Skeletal muscle cell (primary cell): ENCODE data around the gene MUC5B.

Experiments used
- DNase-seq: peaks from one replicate; pipeline ENCODE4 v3.0.0-alpha.2; 2010; ENCODE audit warnings: low read depth
- H3K4me3 ChIP-seq: 2 replicates; pipeline ENCODE4 v1.5.1; 2011; ENCODE audit warnings: low read depth, mild to moderate bottlenecking, control low read depth, low read length, moderate library complexity

MUC5B gene

DNA sequence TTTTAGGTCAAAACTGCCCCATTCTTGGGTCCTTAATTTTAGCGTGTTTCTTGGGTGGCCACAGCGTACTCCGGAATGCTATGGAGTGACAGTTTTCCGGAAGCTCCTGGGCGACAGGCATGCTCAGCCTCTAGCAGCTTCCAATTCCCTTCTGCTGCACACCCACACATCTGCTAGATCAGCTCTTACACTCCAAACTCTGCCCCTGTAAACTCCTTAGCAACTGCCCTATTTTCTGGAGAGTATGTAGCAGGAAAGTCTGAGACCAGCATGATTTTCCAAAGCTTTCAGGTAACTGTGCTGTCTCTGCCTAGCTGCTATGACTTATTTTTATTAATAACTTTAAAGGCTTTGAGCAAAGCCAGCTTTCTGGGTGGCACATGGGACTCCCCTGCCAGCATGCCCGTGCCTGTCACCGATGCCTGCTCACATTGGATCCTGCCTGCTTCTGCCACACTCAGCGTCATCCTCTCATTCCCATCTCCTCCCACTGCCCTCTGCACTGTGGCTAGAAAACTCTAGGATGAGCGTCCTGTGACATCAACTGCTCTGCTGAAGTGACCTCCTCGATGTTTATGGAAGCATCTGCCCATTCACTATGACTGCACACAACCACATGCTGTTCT lies 69.3 kb downstream of the MUC5B start:
- H3K4me3 ChIP-seq = no peak overlapping the region
- no peak for DNase-seq

DNA sequence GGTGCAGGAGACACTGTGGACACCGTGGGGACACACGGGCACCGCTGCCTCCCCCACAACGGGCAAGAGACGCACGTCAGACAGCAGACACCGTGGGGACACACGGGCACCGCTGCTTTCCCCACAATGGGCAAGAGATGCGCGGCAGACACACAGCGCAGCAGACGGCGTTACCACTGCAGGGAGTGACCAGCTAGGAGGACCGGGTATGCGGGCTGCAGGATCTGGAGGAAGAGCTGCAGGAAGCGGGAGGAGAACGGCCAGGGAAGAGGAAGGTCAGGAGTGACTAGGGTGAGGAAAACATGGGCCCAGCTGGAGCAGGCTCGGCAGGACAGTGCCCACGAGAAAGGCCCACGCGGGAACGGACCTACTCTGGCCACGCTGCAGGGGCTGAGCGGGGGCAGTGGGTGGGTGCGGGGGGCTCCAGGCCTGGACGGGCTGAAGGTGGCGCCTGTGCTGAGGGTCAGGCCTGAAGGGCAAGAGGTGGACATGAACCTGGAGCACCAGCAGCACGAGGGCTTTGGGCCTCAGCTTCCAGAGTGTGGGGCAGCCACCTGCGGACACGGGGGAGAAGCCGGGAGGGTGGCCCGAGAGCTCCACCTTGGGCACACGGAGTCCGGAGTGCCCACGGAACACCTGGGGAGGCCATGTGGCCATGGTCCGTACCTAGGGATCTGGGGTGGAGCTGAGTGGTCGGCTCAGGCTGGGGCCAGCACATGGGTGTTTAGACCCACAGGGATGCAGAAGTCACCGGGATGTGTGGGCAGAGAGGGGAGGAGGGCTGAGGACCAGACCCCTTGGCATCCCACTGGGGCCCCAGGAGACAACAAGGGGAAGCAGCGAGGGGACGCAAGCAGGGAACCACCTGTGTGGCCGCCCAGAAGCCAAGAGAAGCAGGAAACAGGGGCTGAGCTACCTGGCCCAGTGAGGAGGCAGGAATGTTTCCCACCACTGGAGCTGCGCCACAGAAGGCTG lies 70.1 kb downstream of the MUC5B start:
- no peak for DNase-seq
- H3K4me3 ChIP-seq = no peak overlapping the region

DNA sequence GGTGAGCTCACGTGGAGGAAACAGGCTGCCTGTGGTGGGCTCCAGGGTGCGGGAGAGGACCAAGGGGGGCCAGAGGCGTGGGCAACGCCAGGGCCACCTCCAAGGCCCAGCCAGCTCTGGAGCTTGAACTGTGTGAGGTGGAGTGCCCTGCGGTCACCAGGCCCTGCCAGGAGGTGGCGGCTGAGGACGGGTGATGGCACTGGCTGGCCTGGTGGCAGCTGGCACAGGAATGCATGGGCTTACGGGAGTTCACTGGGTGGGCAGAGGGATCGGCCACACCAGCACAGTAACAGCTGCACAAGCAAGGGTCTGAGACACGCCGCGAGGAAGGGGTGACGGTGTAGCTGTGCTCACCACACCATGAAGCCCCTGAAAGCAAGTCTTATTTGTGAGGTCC lies 70.8 kb downstream of the MUC5B start:
- H3K4me3 ChIP-seq = no peak overlapping the region
- DNase-seq = no peak

DNA sequence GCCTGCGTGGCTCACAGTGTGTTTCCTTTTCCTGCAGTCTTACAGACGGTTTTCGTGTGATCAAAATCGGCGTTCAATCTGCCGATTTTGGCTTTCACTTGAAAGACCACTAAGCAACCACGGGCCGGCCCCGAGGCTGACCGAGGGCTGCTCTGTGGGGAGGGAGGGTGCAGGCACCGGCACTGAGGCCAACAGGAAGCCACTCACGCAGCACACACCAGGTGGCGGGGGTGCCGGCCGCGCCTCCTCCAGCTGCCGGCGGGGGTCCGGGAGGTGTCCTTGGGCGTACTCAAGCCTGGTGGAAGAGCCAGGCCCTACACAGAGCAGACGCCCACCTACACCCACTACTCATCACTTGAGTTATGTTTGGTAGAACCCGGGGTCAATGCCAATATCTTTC lies 72.2 kb downstream of the MUC5B start:
- no peak overlapping the region for H3K4me3 ChIP-seq
- no peak for DNase-seq

DNA sequence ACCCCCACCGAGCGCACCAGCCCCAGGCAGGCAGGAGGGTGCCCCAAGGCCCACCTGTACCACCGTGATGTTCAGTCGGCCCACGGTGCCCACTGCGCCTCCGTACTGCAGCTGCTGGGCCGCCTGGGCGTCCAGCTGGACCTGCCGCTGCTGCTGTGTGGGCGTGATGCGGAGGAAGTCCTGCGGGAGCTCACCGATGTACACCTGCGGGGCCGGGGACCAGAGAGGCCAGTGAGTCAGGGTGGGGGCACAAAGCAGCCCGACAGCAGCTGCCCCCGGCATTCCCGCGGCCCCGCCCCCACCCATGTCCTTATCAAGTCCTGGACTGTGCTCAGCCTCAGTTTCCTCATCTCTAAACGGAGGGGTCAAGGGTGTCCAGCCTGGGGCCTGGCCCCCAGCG lies 72.7 kb downstream of the MUC5B start:
- H3K4me3 ChIP-seq = no peak overlapping the region
- DNase-seq = no peak

DNA sequence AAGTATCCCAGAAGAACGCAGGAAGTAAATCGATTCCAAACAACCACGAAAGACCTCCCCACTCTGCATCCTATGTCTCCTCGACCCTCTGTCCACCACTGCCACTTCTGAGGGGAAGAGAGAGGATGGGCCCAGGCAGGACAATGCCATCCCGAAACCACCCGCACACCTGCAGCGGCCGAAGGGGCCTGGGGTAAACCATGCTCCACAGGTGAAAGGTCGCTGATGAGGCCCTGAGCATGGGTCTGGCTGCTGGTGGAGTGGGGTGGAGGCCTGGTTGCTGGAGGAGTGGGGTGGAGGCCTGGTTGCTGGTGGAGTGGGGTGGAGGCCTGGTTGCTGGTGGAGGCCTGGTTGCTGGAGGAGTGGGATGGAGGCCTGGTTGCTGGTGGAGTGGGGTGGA lies 73.4 kb downstream of the MUC5B start:
- H3K4me3 ChIP-seq = no peak overlapping the region
- DNase-seq = no peak

DNA sequence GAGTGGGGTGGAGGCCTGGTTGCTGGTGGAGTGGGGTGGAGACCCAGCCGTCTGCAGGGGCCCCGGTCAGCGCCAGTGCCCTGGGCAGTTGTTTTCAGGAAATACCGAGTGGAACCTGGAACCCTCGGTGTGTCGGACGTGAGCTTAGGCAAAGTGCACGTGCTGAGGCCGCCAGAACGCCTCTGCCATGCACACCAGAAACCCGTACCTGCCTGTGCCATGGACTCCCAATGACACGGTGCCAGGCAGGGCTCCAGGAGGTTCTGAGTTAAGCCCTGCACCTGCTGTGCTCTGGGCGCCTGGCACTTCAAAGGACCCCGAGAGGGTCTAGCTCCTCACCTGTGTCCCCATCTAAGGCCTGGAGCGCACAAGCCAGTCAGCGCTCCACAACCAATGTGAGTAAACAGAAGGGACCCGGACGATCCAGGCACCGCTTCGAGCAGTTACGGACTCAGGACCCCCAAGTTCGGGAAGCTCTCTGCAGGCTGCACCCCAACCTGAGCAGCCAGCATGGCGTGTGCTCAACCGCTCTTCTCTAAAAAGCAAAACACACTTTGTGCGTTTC lies 74.2 kb downstream of the MUC5B start:
- no peak for DNase-seq

DNA sequence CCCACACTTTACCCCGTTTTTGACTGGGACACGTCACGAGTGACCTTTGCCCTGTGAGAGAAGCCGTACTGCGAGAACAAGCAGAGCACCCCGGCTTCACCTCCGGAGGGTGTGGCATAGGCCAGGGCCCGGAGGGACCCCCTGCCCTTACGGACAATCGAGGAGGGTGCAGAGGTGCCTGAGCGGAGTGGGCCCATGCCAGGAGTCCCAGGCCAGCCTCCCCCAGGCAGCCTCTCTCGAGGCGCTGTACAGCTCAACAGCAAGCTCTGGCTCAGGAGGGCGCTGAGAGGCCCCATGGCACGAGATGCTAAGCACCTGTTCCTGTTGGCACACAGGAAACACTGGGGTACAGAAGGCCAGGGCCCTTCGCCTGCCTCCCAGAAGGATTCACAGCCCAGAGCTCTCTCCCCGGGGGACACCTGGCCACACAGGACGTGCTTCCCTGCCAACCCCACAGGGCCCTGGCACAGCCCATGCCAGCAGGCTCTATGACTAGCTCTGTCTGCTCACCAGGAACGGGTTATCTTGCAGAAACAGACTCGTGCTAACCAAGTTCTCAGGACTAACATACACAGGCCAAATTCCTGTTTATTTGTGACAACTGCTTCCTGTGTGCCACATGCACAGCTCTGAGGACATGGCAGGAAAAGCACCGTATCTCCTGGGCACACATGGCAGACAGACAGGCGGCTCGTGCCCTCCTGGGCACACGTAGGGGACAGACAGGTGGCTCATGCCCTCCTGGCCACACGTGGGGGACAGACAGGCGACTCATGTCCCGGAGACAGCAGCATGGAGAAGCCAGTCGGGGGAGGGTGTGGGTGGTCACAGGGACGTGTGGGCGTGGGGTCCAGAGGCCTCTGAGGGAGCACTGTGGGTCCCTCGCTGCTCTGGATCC lies 75.0 kb downstream of the MUC5B start:
- no peak overlapping the region for H3K4me3 ChIP-seq
- no peak for DNase-seq

More for the DNA sequence above, 74.2 kb downstream of the MUC5B start:
- H3K4me3 ChIP-seq = no peak overlapping the region

DNA sequence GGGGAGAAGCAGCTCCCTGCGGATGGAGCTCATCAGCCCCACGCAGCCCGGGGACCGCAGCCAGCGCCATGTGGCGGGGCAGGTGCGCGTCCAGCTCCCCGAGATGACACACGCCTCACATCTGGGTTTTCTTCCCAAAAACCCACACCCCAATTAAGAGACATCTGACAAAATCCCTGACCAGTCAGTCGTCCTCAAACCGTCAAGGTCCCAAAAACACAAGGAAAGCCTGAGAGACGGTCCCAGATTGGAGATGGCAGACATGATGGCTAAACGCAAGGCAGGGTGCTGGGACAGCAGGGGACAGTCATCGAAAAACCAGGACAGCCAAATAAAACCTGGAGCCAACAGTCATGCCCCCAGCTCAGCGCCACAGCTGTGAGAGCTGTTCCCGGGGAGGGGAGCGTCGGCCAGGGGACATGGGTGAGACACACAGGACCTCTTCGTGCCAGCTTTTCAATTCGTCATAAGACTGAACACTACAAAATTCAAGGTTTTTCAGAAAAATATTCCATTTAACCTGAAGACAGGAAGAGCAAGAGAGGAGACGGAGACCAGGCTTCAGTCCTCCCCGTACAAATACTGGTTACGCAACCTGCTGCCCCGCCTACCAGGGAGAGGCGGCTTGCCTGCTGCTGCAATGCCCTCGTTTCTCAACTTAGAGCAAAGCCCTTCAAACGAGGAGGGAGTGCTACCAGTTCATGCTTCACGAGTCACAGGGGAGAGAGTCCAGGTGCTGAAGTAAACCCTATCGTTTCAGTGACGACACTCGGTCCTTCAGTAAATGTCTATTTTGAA lies 76.0 kb downstream of the MUC5B start:
- no peak overlapping the region for H3K4me3 ChIP-seq
- DNase-seq = peak; percentile 56

DNA sequence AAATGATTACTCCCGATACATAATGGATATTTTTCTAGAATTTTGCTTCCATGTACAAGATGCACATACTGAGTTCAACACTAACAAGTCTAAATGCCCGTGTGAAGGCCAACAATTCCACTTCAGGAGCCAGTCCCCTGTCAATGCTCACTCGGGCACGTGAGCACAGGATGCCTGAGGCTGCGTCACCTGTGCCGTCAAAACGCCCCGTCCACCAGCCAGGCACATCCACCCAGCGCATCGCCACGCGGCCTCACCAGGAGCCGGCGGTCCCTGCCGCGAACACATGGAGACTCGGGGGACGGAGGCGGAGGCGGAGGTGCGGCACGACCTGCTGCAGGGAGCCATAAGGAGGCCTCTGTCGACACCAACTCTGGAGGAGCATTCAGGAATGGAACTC lies 76.8 kb downstream of the MUC5B start:
- DNase-seq = no peak
- no peak overlapping the region for H3K4me3 ChIP-seq

DNA sequence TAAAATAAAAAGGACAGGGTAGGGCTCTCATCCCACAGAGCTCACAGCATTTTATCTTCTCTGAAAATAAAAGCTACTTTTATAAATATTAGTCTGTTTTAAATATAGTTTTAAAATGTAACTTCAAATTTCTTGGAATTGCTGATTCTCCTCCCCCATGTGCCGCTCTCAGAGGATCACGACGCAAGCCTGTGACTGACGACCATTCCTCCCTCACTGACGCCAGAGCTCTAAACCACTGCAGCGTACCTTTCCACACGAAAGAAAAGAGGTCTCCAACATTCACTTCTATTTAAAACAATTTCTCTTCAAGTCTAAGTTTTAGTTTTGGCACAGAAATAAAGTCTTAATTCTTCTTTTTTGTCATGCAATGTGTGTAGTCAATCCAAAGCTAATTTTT lies 77.3 kb downstream of the MUC5B start:
- no peak overlapping the region for H3K4me3 ChIP-seq
- no peak for DNase-seq

DNA sequence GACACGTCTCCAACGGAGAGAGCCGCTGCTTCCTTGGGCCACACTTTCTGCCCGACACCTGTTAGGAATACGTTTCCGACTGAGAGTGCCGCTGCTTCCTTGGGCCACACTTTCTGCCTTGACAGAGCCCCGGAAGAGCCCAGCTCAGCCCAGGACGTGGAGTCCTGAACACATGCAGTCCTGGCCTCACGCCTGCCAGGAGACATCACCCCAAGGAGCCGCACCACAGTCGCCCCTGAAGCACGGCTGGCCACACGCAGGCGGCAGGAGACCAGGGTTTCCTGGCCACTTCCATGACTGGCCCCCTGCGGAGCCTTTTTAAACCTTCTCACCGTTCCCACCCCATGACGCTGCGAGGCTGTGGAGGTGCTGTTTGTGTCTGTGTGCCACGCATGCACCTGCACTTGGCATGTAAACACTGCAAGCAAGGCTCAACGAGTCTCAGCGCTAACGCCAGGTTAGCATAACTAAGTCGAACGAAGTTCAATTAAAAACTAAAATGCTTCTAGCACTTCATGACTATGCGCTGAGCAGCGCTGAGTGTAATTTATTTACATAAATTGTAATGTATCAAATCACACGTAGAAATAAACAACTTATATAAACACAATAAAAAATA lies 77.8 kb downstream of the MUC5B start:
- no peak for DNase-seq
- no peak overlapping the region for H3K4me3 ChIP-seq

DNA sequence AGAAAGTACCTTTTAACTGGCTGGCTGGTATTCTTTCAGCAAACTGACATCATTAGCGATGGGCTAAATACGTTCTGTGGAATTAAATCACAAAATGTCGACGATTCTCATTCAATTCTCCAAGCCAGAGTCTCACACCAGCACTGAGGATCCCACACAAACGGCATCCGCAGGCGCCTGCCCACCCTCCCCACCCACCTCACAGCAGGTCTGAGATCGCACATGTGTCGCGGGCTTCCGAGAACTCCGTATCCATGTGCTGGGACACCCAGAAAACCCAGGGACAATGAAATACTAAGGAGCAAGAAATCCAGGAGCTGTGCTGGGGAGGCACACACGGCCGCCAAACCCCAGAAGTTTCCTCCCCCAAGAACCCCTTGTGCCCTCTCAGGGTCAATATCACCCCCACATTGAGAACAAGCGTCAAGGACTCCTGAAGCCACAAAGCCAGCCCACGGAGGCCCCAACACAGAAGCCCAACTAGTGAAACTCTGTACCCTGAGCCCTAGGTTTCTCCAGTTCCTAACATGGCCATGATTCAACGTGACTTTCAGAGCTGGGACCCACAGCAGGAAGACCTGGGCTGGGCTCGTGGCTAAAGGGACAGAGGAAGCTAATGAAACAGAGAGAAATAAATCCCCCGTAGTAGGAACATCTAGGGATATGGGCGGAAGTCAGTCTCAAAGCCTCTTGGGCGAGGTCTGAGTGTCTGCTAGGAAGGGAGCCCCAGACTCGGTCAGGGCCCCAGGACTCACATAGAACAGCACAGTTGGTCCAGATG lies 78.5 kb downstream of the MUC5B start:
- no peak overlapping the region for H3K4me3 ChIP-seq
- DNase-seq = no peak

DNA sequence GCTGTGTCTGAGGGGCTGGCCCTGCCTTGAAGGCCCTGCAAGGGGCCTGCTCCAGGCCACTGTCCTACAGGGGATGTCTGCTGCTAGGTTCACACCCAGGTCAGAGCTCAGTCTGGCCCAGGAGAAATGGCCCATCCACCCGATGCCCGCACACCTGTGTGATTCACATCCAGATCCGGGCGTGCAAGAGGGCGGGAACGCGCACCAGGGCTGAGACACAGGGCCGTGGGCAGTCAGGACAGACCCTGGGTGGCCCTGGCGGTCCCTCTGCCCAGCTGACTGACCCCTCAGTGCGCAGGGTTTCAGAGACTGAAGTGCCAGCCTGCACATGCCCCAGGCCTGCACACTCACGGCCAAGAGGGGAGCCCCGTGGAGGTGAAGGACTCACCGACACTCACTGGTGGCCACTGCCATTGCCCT lies 79.2 kb downstream of the MUC5B start:
- H3K4me3 ChIP-seq = no peak overlapping the region
- no peak for DNase-seq

DNA sequence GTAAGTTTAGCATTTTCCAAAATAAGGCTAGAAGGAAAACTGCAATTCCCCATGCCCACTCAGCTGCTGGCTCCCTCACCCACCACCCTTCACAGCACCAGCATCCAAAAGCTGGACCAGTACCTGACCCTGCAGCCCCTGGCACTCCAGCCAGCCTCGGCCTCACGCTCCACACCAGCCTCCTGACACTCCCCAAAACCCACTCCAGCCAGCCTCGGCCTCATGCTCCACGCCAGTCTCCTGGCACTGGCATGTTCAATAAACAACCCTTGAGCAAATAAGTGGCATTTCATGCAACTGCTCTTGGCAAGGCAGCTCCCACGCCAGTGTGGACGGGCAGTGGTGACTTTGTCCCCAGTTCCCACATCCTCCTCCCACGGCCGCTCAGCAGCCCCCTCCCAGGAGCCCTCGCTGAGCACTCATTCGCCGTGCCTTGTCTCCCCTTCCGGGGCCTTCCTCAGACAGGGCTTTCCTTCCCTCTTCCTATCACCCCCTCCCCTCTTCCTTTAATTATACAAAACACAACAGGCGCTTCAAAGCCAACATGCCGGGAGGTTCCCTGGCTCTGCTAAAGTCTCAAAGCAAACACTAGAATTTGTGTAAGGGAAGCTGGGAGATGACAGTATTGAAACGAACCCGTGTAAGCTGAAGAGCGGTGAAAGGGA lies 79.7 kb downstream of the MUC5B start:
- H3K4me3 ChIP-seq = no peak overlapping the region
- no peak for DNase-seq

DNA sequence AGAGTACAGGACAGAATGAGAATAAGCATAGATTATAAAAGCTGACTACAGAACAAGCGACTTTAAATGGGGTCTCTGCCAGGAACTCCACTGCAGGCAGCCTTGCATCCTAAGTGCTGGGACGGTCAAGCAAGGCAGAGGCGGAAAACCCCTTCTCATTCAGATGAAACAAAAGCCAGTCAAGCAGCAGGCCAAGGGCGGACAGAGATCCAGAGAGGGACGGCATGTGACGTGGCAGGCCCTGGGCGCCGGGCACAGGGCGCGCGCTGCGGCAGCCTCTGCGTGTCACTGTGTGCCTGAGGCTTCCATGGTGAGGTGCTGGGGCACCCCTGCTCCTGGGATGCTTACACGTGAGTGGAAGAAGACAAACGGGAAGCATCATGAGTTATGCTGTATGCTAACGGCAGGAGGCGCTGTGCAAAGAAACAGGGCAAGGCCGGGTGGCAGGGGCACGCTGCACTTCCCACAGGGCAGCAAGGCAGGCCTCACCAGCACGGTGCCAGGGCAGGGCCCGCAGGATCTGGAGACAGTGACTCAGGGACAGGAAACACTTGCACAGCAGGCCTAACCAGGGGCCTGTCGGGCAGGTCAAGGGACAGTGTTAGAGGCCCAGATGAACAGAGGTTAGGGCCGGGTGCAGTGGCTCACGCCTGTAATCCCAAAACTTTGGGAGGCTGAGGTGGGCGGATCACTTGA lies 80.4 kb downstream of the MUC5B start:
- no peak for DNase-seq

DNA sequence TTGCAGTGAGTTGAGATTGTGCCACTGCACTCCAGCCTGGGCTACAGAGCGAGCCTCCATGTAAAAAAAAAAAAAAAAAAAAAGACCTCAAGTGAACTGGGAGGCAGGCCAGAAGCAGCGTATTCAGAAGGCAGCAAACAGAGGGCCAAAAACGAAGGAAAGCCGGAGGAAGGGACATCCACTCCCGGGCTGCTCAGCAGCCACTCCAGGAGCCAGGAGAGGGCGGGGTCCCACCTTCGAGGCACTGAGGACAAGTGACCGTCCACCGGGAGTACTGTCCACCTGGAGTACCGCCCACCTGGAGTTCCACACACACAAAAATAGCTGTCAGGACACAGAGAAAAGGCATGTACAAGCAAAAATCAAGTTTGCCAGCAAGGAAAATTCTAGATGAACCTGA lies 81.1 kb downstream of the MUC5B start:
- H3K4me3 ChIP-seq = no peak overlapping the region
- no peak for DNase-seq

More for the DNA sequence above, 80.4 kb downstream of the MUC5B start:
- no peak overlapping the region for H3K4me3 ChIP-seq
